ENCODE measurements around the gene PRSS56. TPM values are rescaled to one million over a fixed set of nuclear protein-coding genes. Genes with fewer than 3 reads are reported as not detected.
A peak's percentile ranks its signal among the peaks of the same experiment; 100 is the strongest.

The PRSS56 gene
- total and polyA plus RNA-seq, 2 of the 13 experiments (the other 11 are each of a cell fraction or from before 2014, with no cell fraction given): not detected

DNA sequence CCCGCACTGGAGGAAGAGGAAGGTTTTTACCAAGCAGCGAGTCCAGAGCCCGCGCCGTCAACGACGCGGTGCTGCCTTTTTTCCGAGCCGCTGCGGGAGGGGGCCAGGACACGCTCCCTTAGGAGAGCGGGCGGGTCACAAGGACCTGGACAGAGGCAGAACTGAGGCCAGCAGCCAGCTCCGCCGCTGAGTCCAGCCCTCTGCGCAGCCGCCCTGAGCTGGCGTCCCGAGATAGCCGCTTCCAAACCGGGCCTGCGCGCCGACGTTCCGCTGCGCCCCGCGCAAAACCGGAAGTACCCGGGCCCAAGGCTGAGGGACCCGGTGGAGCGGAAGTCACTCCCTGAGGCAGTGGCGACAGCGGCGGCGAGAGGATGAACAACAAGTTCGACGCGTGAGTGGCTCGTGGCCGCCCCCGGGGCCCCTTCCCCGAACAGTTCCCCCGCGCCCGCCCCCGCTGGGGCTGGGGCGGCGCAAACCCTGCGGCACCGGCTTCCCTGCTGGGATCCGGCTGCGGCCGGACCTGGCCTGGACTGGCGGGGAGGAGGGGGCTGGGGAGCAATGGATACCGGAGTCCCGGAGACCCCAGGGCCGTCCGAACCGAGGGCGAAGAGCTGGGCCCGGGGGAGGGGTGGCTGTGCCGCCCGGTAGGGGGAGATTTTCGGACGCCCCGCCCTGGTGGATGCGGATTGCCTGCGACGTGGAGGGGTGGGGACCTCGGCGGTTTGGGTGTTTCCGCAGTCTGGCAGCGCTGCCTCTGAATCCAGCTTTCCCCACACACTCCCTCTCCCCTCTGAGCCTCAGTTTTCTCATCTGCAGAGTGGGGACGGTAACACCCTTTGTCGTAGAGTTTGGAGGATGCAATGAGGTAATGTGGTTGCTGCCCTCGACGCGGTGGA is 30.4 kb downstream of the PRSS56 start, which contains the start of the genes EIF4E2 and TIGD1 (continued):
- TF ChIP-seq ZNF720 (CRISPR knock-in tag; IDR thresholded peaks at IDR 0.05) (no peak), ZBTB14 (CRISPR knock-in tag; IDR thresholded peaks at IDR 0.05) (peak; percentile 71), NFYC (CRISPR knock-in tag; IDR thresholded peaks at IDR 0.05) (peak; percentile 77), ZNF546 (CRISPR knock-in tag; conservative IDR thresholded peaks at IDR 0.05) (peak; percentile 99), THAP11 (CRISPR knock-in tag; IDR thresholded peaks at IDR 0.05) (peak; percentile 97), ZNF296 (CRISPR knock-in tag; conservative IDR thresholded peaks at IDR 0.05) (peak; percentile 38; the same call in 1 of the 2 replicates), ZNF83 (CRISPR knock-in tag; IDR thresholded peaks at IDR 0.05; ENCODE audit: borderline replicate concordance) (peak; percentile 95), ZFP90 (CRISPR knock-in tag; IDR thresholded peaks at IDR 0.05; ENCODE audit: borderline replicate concordance) (peak; percentile 98), ZKSCAN5 (CRISPR knock-in tag; IDR thresholded peaks at IDR 0.05) (no peak), ZNF713 (CRISPR knock-in tag; IDR thresholded peaks at IDR 0.05) (peak; percentile 98; the same call in 1 of the 2 replicates), TBP (CRISPR knock-in tag; IDR thresholded peaks at IDR 0.05) (0 out of 2 replicates have a peak, but pooled peaks have one; percentile 75), AHDC1 (CRISPR knock-in tag; IDR thresholded peaks at IDR 0.05; ENCODE audit: borderline replicate concordance) (no peak; the same call in none of the 2 replicates), ZNF616 (CRISPR knock-in tag; IDR thresholded peaks at IDR 0.05; ENCODE audit: low read depth) (peak; percentile 98; the same call in 1 of the 2 replicates), KLF6 (CRISPR knock-in tag; IDR thresholded peaks at IDR 0.05) (peak; percentile 99), MEIS2 (CRISPR knock-in tag; IDR thresholded peaks at IDR 0.05) (peak; percentile 98), TCF12 (IDR thresholded peaks at IDR 0.05) (no peak), TCF12 (CRISPR knock-in tag; IDR thresholded peaks at IDR 0.05) (peak; percentile 90)
- TF ChIP-seq, protein P1, sequence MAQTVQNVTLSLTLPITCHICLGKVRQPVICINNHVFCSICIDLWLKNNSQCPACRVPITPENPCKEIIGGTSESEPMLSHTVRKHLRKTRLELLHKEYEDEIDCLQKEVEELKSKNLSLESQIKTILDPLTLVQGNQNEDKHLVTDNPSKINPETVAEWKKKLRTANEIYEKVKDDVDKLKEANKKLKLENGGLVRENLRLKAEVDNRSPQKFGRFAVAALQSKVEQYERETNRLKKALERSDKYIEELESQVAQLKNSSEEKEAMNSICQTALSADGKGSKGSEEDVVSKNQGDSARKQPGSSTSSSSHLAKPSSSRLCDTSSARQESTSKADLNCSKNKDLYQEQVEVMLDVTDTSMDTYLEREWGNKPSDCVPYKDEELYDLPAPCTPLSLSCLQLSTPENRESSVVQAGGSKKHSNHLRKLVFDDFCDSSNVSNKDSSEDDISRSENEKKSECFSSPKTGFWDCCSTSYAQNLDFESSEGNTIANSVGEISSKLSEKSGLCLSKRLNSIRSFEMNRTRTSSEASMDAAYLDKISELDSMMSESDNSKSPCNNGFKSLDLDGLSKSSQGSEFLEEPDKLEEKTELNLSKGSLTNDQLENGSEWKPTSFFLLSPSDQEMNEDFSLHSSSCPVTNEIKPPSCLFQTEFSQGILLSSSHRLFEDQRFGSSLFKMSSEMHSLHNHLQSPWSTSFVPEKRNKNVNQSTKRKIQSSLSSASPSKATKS (CRISPR knock-in tag; IDR thresholded peaks at IDR 0.05): peak; percentile 86; the same call in 1 of the 2 replicates

Data from HepG2 (cell line).